ENCODE results near the gene KIF6. TPM values are rescaled to one million over a fixed set of nuclear protein-coding genes. Genes with fewer than 3 reads are reported as not detected.

KIF6 gene
- total RNA-seq (ENCODE audit: low replicate concordance), result 0.59 and 2.7 TPM in 2 replicates

DNA sequence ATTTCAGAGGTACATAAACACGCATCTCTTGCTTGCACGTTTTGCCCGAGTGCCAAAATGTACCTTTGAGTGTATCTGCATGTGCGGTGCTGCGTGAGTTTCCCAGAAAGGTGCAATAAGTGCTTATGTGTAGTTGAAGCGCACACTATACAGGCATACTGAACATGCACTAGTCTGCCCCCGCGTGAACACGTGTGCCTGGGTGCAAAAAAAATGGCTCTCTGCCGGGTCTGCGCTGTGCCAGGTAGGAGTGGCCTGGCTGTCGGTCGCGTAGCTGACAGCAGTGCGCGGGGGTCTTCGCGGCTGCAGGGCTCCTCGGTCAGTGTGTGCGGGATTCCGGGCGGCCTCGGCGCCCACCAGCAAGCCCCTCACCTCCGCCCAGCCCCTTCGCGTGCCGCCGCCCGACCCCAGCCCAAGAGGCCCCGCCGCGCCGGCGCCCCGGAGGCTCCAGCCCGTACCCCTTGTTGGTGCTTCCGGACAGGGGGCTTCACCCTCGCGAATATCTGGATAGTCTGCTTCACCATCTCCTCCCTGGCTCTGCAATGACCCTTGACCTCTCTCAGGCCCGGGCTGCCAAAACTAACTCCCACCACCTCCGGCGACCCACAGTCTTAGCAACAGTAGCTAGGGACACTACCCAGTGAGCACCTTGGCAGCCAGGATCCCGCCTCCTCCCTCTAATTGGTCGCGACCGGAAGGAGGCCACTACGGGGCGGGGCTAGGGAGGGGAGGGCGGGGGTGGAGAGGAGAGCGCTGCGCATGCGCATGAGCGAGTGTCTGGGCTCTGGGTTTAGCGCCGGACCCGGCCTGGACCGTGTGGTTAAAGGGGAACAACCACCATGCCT is at the start of gene KIF6:
TSS of gene KIF6 (minus strand) at position 622 of the 845 bp plus-strand sequence. CDS start at position 524, 98 bp downstream.
- no peaks in the 10 kb centered on the region for H3K36me3 ChIP-seq
- H3K9me3 Mint-ChIP-seq, result no peaks in the 10 kb centered on the region
- no peaks in the 10 kb centered on the region for H3K4me1 ChIP-seq
- no peak within 1 kb of the TSS for H3K9ac ChIP-seq
- H3K27ac Mint-ChIP-seq, result peak within 1 kb of the TSS; percentile 87
- no peaks in the 10 kb centered on the region for H3F3A ChIP-seq (ENCODE audit: low read depth)
- H3K4me3 Mint-ChIP-seq, result peak within 1 kb of the TSS; percentile 97
- H3K27me3 ChIP-seq, result no peaks in the 10 kb centered on the region
- no peaks in the 10 kb centered on the region for H4K20me1 ChIP-seq (ENCODE audit: low read depth)
- no peaks in the 10 kb centered on the region for H3K9me3 ChIP-seq (ENCODE audit: low read depth)
- peak within 1 kb of the TSS; percentile 70 for H3K4me2 ChIP-seq
- peak; percentile 98 for DNase-seq (ENCODE audit: low spot score)
- H3K79me2 ChIP-seq (ENCODE audit: low read depth), result no peaks in the 10 kb centered on the region
- H2AFZ ChIP-seq (replicated peaks), result peak within 1 kb of the TSS; percentile 94
- H3K27ac ChIP-seq, result no peak within 1 kb of the TSS
- peaks cover 4% of the 10 kb centered on the region for H3K27me3 Mint-ChIP-seq (ENCODE audit: insufficient read depth, low read depth)
- H3K36me3 Mint-ChIP-seq, result no peaks in the 10 kb centered on the region
- peak within 1 kb of the TSS; percentile 64 for H3K4me3 ChIP-seq
- peaks cover 3% of the 10 kb centered on the region for H3K4me1 Mint-ChIP-seq
- no peak for TF ChIP-seq EZH2phosphoT487 (IDR thresholded peaks at IDR 0.05)
- TF ChIP-seq, protein P1, sequence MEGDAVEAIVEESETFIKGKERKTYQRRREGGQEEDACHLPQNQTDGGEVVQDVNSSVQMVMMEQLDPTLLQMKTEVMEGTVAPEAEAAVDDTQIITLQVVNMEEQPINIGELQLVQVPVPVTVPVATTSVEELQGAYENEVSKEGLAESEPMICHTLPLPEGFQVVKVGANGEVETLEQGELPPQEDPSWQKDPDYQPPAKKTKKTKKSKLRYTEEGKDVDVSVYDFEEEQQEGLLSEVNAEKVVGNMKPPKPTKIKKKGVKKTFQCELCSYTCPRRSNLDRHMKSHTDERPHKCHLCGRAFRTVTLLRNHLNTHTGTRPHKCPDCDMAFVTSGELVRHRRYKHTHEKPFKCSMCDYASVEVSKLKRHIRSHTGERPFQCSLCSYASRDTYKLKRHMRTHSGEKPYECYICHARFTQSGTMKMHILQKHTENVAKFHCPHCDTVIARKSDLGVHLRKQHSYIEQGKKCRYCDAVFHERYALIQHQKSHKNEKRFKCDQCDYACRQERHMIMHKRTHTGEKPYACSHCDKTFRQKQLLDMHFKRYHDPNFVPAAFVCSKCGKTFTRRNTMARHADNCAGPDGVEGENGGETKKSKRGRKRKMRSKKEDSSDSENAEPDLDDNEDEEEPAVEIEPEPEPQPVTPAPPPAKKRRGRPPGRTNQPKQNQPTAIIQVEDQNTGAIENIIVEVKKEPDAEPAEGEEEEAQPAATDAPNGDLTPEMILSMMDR (IDR thresholded peaks at IDR 0.05), result no peak
- TF ChIP-seq EZH2 (IDR thresholded peaks at IDR 0.05), result no peak

GRCh38 chr6:39773782-39774181 is 48.6 kb upstream of the KIF6 start:
- no peak overlapping the region for H3K4me2 ChIP-seq
- no peaks in the 10 kb centered on the region for H3K36me3 Mint-ChIP-seq
- H3K36me3 ChIP-seq, result no peaks in the 10 kb centered on the region
- TF ChIP-seq, protein P1 (IDR thresholded peaks at IDR 0.05), result no peak
- TF ChIP-seq EZH2 (IDR thresholded peaks at IDR 0.05) (no peak), EZH2phosphoT487 (IDR thresholded peaks at IDR 0.05) (no peak)
- peaks cover 2% of the 10 kb centered on the region for H3K27me3 Mint-ChIP-seq (ENCODE audit: insufficient read depth, low read depth)
- H3K9ac ChIP-seq, result no peak overlapping the region
- H3K4me1 Mint-ChIP-seq, result peaks cover 12% of the 10 kb centered on the region
- no peaks in the 10 kb centered on the region for H3K9me3 ChIP-seq (ENCODE audit: low read depth)
- no peak for DNase-seq (ENCODE audit: low spot score)
- H3K27ac ChIP-seq, result no peak overlapping the region
- H3K27me3 ChIP-seq, result no peaks in the 10 kb centered on the region
- H3F3A ChIP-seq (ENCODE audit: low read depth), result peaks cover 7% of the 10 kb centered on the region
- no peak overlapping the region for H3K27ac Mint-ChIP-seq
- H3K4me1 ChIP-seq, result peaks cover 12% of the 10 kb centered on the region
- no peak overlapping the region for H3K4me3 Mint-ChIP-seq
- H3K4me3 ChIP-seq, result no peak overlapping the region
- no peaks in the 10 kb centered on the region for H4K20me1 ChIP-seq (ENCODE audit: low read depth)
- H3K9me3 Mint-ChIP-seq, result no peaks in the 10 kb centered on the region
- H3K79me2 ChIP-seq (ENCODE audit: low read depth), result no peaks in the 10 kb centered on the region
- no peak overlapping the region for H2AFZ ChIP-seq (replicated peaks)

- H3F3A ChIP-seq (ENCODE audit: low read depth), result peaks cover 7% of the 10 kb centered on the region
- H3K27me3 Mint-ChIP-seq (ENCODE audit: insufficient read depth, low read depth), result peaks cover 2% of the 10 kb centered on the region
- H3K4me1 Mint-ChIP-seq, result peaks cover 12% of the 10 kb centered on the region
- no peaks in the 10 kb centered on the region for H3K36me3 ChIP-seq
- no peak overlapping the region for H3K27ac Mint-ChIP-seq
- no peaks in the 10 kb centered on the region for H3K27me3 ChIP-seq
- H3K9ac ChIP-seq, result no peak overlapping the region
- no peaks in the 10 kb centered on the region for H3K9me3 Mint-ChIP-seq
- H3K9me3 ChIP-seq (ENCODE audit: low read depth), result no peaks in the 10 kb centered on the region
- H3K4me1 ChIP-seq, result peaks cover 9% of the 10 kb centered on the region
- H3K27ac ChIP-seq, result no peak overlapping the region
- H3K36me3 Mint-ChIP-seq, result no peaks in the 10 kb centered on the region
- TF ChIP-seq, protein P1 (IDR thresholded peaks at IDR 0.05), result no peak
- TF ChIP-seq EZH2 (IDR thresholded peaks at IDR 0.05) (no peak), EZH2phosphoT487 (IDR thresholded peaks at IDR 0.05) (no peak)
- no peak overlapping the region for H2AFZ ChIP-seq (replicated peaks)
- H3K4me3 ChIP-seq, result no peak overlapping the region
- H3K4me2 ChIP-seq, result no peak overlapping the region
- DNase-seq (ENCODE audit: low spot score), result no peak
- no peaks in the 10 kb centered on the region for H3K79me2 ChIP-seq (ENCODE audit: low read depth)
- H3K4me3 Mint-ChIP-seq, result no peak overlapping the region
- no peaks in the 10 kb centered on the region for H4K20me1 ChIP-seq (ENCODE audit: low read depth)
Observed at GRCh38 chr6:39772559-39773273, 47.5 kb upstream of the KIF6 start.

Data from neural progenitor cell (in vitro differentiated cells).